Measurements from ENCODE around the gene CACNA1B.

CACNA1B gene

GRCh38 chr9:137965177-137965795 lies 87.7 kb downstream of the CACNA1B start:
- no peak for DNase-seq (ENCODE audit: low read depth in 3 of 3)

GRCh38 chr9:137967280-137967953 lies 89.8 kb downstream of the CACNA1B start:
- no peak for DNase-seq (ENCODE audit: low read depth in 3 of 3)

- no peak for DNase-seq (ENCODE audit: low read depth in 3 of 3)
Observed at GRCh38 chr9:137968235-137968634, 90.7 kb downstream of the CACNA1B start.

- DNase-seq (ENCODE audit: low read depth in 3 of 3) = no peak
Observed at GRCh38 chr9:137969008-137969407, 91.4 kb downstream of the CACNA1B start.

GRCh38 chr9:137969685-137970084 lies 92.1 kb downstream of the CACNA1B start:
- no peak for DNase-seq (ENCODE audit: low read depth in 3 of 3)

GRCh38 chr9:137970098-137970497 lies 92.5 kb downstream of the CACNA1B start:
- no peak for DNase-seq (ENCODE audit: low read depth in 3 of 3)

- DNase-seq (ENCODE audit: low read depth in 3 of 3) = no peak
Observed at GRCh38 chr9:137970686-137971476, 93.3 kb downstream of the CACNA1B start.

GRCh38 chr9:137971477-137972138 lies 94.0 kb downstream of the CACNA1B start:
- no peak for DNase-seq (ENCODE audit: low read depth in 3 of 3)

- no peak for DNase-seq (ENCODE audit: low read depth in 3 of 3)
Observed at GRCh38 chr9:137972355-137972987, 94.9 kb downstream of the CACNA1B start.

GRCh38 chr9:137972988-137973470 lies 95.4 kb downstream of the CACNA1B start:
- DNase-seq (ENCODE audit: low read depth in 3 of 3) = no peak

GRCh38 chr9:137973829-137974416 lies 96.3 kb downstream of the CACNA1B start:
- DNase-seq (ENCODE audit: low read depth in 3 of 3) = no peak

GRCh38 chr9:137974746-137975526 lies 97.4 kb downstream of the CACNA1B start:
- no peak for DNase-seq (ENCODE audit: low read depth in 3 of 3)

GRCh38 chr9:137975527-137975913 lies 97.9 kb downstream of the CACNA1B start:
- DNase-seq (ENCODE audit: low read depth in 3 of 3) = no peak

GRCh38 chr9:137975936-137976565 lies 98.5 kb downstream of the CACNA1B start:
- no peak for DNase-seq (ENCODE audit: low read depth in 3 of 3)

GRCh38 chr9:137977571-137978261 lies 100.1 kb downstream of the CACNA1B start:
- DNase-seq (ENCODE audit: low read depth in 3 of 3) = no peak

- DNase-seq (ENCODE audit: low read depth in 3 of 3) = no peak
Observed at GRCh38 chr9:137978262-137978714, 100.7 kb downstream of the CACNA1B start.

GRCh38 chr9:137982200-137982599 lies 104.6 kb downstream of the CACNA1B start:
- no peak for DNase-seq (ENCODE audit: low read depth in 3 of 3)

- DNase-seq (ENCODE audit: low read depth in 3 of 3) = no peak
Observed at GRCh38 chr9:137984005-137984404, 106.4 kb downstream of the CACNA1B start.

Data from stimulated activated CD4-positive, alpha-beta T cell treated with anti-CD3 and anti-CD28 coated beads, TNF-alpha, amount 100 ng/mL, for 4 hours (primary cell).